Adrenal gland (tissue), 5 donors: ENCODE measurements around the gene MRGPRG.

ENCODE experiments used
- POLR2A ChIP-seq, 2 donors: fragments of 450-650 bp; IDR thresholded peaks; one replicate each; pipeline ENCODE4 v1.6.1; 2017; ENCODE audit warnings: antibody characterized with exemption in 2 of 2, mild to moderate bottlenecking in 2 of 2, moderate library complexity in 1 of 2
- TF ChIP-seq, protein P1 (sequence below), 6 experiments: fragments of 450-650 bp in 4 of 6; fragments of 200-600 bp in 2 of 6; sonication (generic) in 1 of 6; IDR thresholded peaks; 1 replicate in 5 of 6; 2 replicates in 1 of 6; pipeline versions ENCODE4 v1.5.1 to v1.8.0; 2016 to 2021; ENCODE audit warnings: antibody characterized with exemption in 6 of 6, mild to moderate bottlenecking in 2 of 6, moderate library complexity in 1 of 6
- donor health status: DM: no; HTN: no; CAD: no.

DNA sequence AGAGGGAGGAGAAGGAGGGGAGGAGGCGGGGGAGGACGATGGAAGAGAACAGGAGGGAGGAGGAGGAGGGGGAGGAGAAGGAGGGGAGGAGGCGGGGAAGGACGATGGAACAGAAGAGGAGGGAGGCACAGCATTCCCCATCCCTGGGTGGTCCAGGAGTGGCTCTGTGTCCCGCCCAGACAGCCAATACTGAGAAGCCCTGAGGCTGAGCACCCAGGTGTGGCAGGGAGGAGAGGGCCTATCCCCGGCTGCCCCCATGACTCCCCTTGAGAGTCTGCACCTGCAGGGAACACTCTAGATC lies 12.9 kb upstream of the MRGPRG start:
- TF ChIP-seq, protein P1, sequence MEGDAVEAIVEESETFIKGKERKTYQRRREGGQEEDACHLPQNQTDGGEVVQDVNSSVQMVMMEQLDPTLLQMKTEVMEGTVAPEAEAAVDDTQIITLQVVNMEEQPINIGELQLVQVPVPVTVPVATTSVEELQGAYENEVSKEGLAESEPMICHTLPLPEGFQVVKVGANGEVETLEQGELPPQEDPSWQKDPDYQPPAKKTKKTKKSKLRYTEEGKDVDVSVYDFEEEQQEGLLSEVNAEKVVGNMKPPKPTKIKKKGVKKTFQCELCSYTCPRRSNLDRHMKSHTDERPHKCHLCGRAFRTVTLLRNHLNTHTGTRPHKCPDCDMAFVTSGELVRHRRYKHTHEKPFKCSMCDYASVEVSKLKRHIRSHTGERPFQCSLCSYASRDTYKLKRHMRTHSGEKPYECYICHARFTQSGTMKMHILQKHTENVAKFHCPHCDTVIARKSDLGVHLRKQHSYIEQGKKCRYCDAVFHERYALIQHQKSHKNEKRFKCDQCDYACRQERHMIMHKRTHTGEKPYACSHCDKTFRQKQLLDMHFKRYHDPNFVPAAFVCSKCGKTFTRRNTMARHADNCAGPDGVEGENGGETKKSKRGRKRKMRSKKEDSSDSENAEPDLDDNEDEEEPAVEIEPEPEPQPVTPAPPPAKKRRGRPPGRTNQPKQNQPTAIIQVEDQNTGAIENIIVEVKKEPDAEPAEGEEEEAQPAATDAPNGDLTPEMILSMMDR (IDR thresholded peaks at IDR 0.05): no peak
- TF ChIP-seq POLR2A (IDR thresholded peaks at IDR 0.05): no peak
